Measurements from ENCODE around the gene PTGIS. TPM values are rescaled to one million over a fixed set of nuclear protein-coding genes. Genes with fewer than 3 reads are reported as not detected.

Gene PTGIS
- total and polyA plus RNA-seq, 7 donors = 2.7 to 26.5 (median 8.0) TPM

- H3K4me1 ChIP-seq = no peaks in the 10 kb centered on the region
- no peak overlapping the region for H3K27ac ChIP-seq
- ATAC-seq (no peak), DNase-seq (no peak)
- no peaks in the 10 kb centered on the region for H3K36me3 ChIP-seq (ENCODE audit: insufficient read depth in 1 of 2, low read depth in 1 of 2)
- peaks cover 0 to 2% (median 0%) of the 10 kb centered on the region in 3 donors for H3K27me3 ChIP-seq (ENCODE audit: insufficient read depth in 3 of 3, low read length in 2 of 3)
- no peaks in the 10 kb centered on the region for H3K9me3 ChIP-seq
- no peak for TF ChIP-seq CTCF (IDR thresholded peaks at IDR 0.05)
- H3K4me3 ChIP-seq = no peak overlapping the region
- intact Hi-C loops (cut with DNase I) = no loop called here
Measured at GRCh38 chr20:49592120-49592519, 24.2 kb upstream of the PTGIS start.

- DNase-seq (no peak), ATAC-seq (peak in 2 of 4 donors; percentile 11 to 27)
- no peaks in the 10 kb centered on the region for H3K9me3 ChIP-seq
- intact Hi-C loops (cut with DNase I) = no loop called here
- peaks cover 0 to 2% (median 0%) of the 10 kb centered on the region in 3 donors for H3K27me3 ChIP-seq (ENCODE audit: insufficient read depth in 3 of 3, low read length in 2 of 3)
- 71 to 77% (median 74%) methylated on average over 4 of the region's 4 CpGs for WGBS, 3 donors
- TF ChIP-seq CTCF (IDR thresholded peaks at IDR 0.05) = no peak
- H3K4me1 ChIP-seq = no peaks in the 10 kb centered on the region
- no peaks in the 10 kb centered on the region for H3K36me3 ChIP-seq (ENCODE audit: insufficient read depth in 1 of 2, low read depth in 1 of 2)
- H3K4me3 ChIP-seq = no peak overlapping the region
- no peak overlapping the region for H3K27ac ChIP-seq
Measured at GRCh38 chr20:49591217-49591865, 23.4 kb upstream of the PTGIS start.

GRCh38 chr20:49590163-49591017 lies 22.5 kb upstream of the PTGIS start:
- Histone ChIP-seq H3K4me1 (no peaks in the 10 kb centered on the region), H3K27me3 (ENCODE audit: insufficient read depth in 3 of 3, low read length in 2 of 3) (peaks cover 0 to 4% (median 0%) of the 10 kb centered on the region in 3 donors), H3K27ac (no peak overlapping the region), H3K36me3 (ENCODE audit: insufficient read depth in 1 of 2, low read depth in 1 of 2) (no peaks in the 10 kb centered on the region), H3K4me3 (no peak overlapping the region), H3K9me3 (no peaks in the 10 kb centered on the region)
- ATAC-seq (no peak), DNase-seq (no peak)
- intact Hi-C loops (cut with DNase I) = no loop called here
- WGBS, 3 donors = 89 to 92% (median 91%) methylated on average over 8 of the region's 8 CpGs
- TF ChIP-seq CTCF (IDR thresholded peaks at IDR 0.05) = no peak

GRCh38 chr20:49589747-49590146 lies 21.8 kb upstream of the PTGIS start:
- intact Hi-C loops (cut with DNase I) = no loop called here
- Histone ChIP-seq H3K9me3 (no peaks in the 10 kb centered on the region), H3K36me3 (ENCODE audit: insufficient read depth in 1 of 2, low read depth in 1 of 2) (no peaks in the 10 kb centered on the region), H3K4me3 (no peak overlapping the region), H3K27me3 (ENCODE audit: insufficient read depth in 3 of 3, low read length in 2 of 3) (peaks cover 0 to 4% (median 0%) of the 10 kb centered on the region in 3 donors), H3K4me1 (no peaks in the 10 kb centered on the region), H3K27ac (no peak overlapping the region)
- no peak for TF ChIP-seq CTCF (IDR thresholded peaks at IDR 0.05)
- 92 to 94% (median 94%) methylated on average over 6 of the region's 6 CpGs for WGBS, 3 donors
- no peak for DNase-seq
- no peak for ATAC-seq

All from psoas muscle (tissue), 8 donors.